HG02884 (cell line): Measurements from ENCODE around the gene DSCAML1.

ENCODE experiments used
- ATAC-seq: cut with Tn5 transposase; IDR thresholded peaks from one replicate; pipeline ENCODE4 v1.9.1; 2021; ENCODE audit warnings: mild to moderate bottlenecking, moderate library complexity; ENCODE audit not compliant: unreplicated experiment

Gene DSCAML1

GRCh38 chr11:117833401-117833891, 36.4 kb upstream of the DSCAML1 start:
- ATAC-seq, result no peak

GRCh38 chr11:117832511-117832910, 35.5 kb upstream of the DSCAML1 start:
- no peak for ATAC-seq

- ATAC-seq, result no peak
Observed at GRCh38 chr11:117831661-117832415, 34.8 kb upstream of the DSCAML1 start.

GRCh38 chr11:117830674-117831351, 33.8 kb upstream of the DSCAML1 start:
- ATAC-seq, result no peak

GRCh38 chr11:117830072-117830471, 33.1 kb upstream of the DSCAML1 start:
- no peak for ATAC-seq

- ATAC-seq, result no peak
Observed at GRCh38 chr11:117829369-117829725, 32.3 kb upstream of the DSCAML1 start.

GRCh38 chr11:117828611-117829368, 31.8 kb upstream of the DSCAML1 start:
- ATAC-seq, result no peak

GRCh38 chr11:117827521-117828511, 30.8 kb upstream of the DSCAML1 start:
- no peak for ATAC-seq

- ATAC-seq, result no peak
Observed at GRCh38 chr11:117826832-117827231, 29.8 kb upstream of the DSCAML1 start.

GRCh38 chr11:117826190-117826570, 29.2 kb upstream of the DSCAML1 start:
- no peak for ATAC-seq

- ATAC-seq, result no peak
Observed at GRCh38 chr11:117825538-117826189, 28.6 kb upstream of the DSCAML1 start.

- ATAC-seq, result no peak
Observed at GRCh38 chr11:117824571-117825537, 27.8 kb upstream of the DSCAML1 start, which contains the start of gene FXYD2. Gene FXYD2 (minus strand): TSS chr11:117824744. CDS start chr11:117824678, 66 bp downstream.

GRCh38 chr11:117823946-117824420, 27.0 kb upstream of the DSCAML1 start:
- ATAC-seq, result no peak

- ATAC-seq, result no peak
Observed at GRCh38 chr11:117823294-117823945, 26.4 kb upstream of the DSCAML1 start.

- ATAC-seq, result no peak
Observed at GRCh38 chr11:117822074-117823033, 25.3 kb upstream of the DSCAML1 start.

- no peak for ATAC-seq
Observed at GRCh38 chr11:117821431-117821830, 24.4 kb upstream of the DSCAML1 start.

GRCh38 chr11:117820516-117820915, 23.5 kb upstream of the DSCAML1 start:
- ATAC-seq, result no peak
